PC-9 (cell line): ENCODE data around the gene DENND1A.

ENCODE experiments used
- CTCF ChIP-seq: fragments of 200-600 bp; sonication (generic); conservative IDR thresholded peaks from 2 replicates; pipeline ENCODE4 v1.6.1; 2017; ENCODE audit warnings: mixed run types, antibody characterized with exemption, mild to moderate bottlenecking, moderate library complexity
- EZH2 ChIP-seq: fragments of 200-600 bp; sonication (generic); IDR thresholded peaks from 2 replicates; pipeline ENCODE4 v1.8.0; 2017; ENCODE audit warnings: antibody characterized with exemption, low read depth

- TF ChIP-seq CTCF (no peak), EZH2 (no peak)
Observed at GRCh38 chr9:123771690-123772089, 158.2 kb downstream of the DENND1A start.
